Tibial artery (tissue), 4 donors: Measurements from ENCODE around the gene SCAP.

Source experiments
- DNase-seq, 2 donors: peaks; one replicate each; pipeline ENCODE4 v3.0.0-alpha.2; 2019
- H3K27ac ChIP-seq, 2 donors: fragments of 200-600 bp; sonication (generic) in 1 of 2; 1 replicate in 1 of 2; 2 replicates in 1 of 2; pipeline ENCODE4 v1.5.1; 2018 to 2019; ENCODE audit warnings: mild to moderate bottlenecking in 1 of 2
- H3K27me3 ChIP-seq, 2 donors: fragments of 200-600 bp; sonication (generic) in 1 of 2; one replicate each; pipeline versions ENCODE4 v1.5.1 to v1.6.0; 2016 to 2019
- H3K36me3 ChIP-seq, 3 donors: fragments of 200-600 bp; sonication (generic) in 2 of 3; one replicate each; pipeline ENCODE4 v1.5.1; 2016 to 2019; ENCODE audit warnings: mild to moderate bottlenecking in 2 of 3
- H3K4me1 ChIP-seq, 4 donors: fragments of 200-600 bp; sonication (generic) in 2 of 4; 1 replicate in 3 of 4; 2 replicates in 1 of 4; pipeline ENCODE4 v1.5.1; 2016 to 2019
- H3K4me3 ChIP-seq, 2 donors: fragments of 200-600 bp; sonication (generic) in 1 of 2; 1 replicate in 1 of 2; 2 replicates in 1 of 2; pipeline ENCODE4 v1.5.1; 2018 to 2019; ENCODE audit warnings: mild to moderate bottlenecking in 2 of 2
- H3K9me3 ChIP-seq, 3 donors: fragments of 200-600 bp; sonication (generic) in 1 of 3; one replicate each; pipeline ENCODE4 v1.5.1; 2016 to 2019
- intact Hi-C: fragments of 100-400 bp; cut with DNase I; formaldehyde crosslinking; loops from one replicate; pipeline ENCODE4 v1.15.0; 2023; ENCODE audit warnings: low total_unique reads
- TF ChIP-seq, protein P1 (sequence below), 2 experiments: fragments of 200-600 bp in 1 of 2; fragments of 450-650 bp in 1 of 2; IDR thresholded peaks; one replicate each; pipeline ENCODE4 v1.5.1; 2017 to 2019; ENCODE audit warnings: antibody characterized with exemption in 2 of 2, mild to moderate bottlenecking in 1 of 2, moderate library complexity in 1 of 2

Gene SCAP

GRCh38 chr3:47412453-47412756 lies 63.3 kb downstream of the SCAP start:
- intact Hi-C loops, result no loop called here

GRCh38 chr3:47411696-47412452 lies 63.9 kb downstream of the SCAP start:
- TF ChIP-seq, protein P1, sequence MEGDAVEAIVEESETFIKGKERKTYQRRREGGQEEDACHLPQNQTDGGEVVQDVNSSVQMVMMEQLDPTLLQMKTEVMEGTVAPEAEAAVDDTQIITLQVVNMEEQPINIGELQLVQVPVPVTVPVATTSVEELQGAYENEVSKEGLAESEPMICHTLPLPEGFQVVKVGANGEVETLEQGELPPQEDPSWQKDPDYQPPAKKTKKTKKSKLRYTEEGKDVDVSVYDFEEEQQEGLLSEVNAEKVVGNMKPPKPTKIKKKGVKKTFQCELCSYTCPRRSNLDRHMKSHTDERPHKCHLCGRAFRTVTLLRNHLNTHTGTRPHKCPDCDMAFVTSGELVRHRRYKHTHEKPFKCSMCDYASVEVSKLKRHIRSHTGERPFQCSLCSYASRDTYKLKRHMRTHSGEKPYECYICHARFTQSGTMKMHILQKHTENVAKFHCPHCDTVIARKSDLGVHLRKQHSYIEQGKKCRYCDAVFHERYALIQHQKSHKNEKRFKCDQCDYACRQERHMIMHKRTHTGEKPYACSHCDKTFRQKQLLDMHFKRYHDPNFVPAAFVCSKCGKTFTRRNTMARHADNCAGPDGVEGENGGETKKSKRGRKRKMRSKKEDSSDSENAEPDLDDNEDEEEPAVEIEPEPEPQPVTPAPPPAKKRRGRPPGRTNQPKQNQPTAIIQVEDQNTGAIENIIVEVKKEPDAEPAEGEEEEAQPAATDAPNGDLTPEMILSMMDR (IDR thresholded peaks at IDR 0.05), result no peak
- no peak for DNase-seq
- Histone ChIP-seq H3K36me3 (peaks cover 66 to 97% (median 81%) of the 10 kb centered on the region in 3 donors), H3K27ac (no peak overlapping the region), H3K9me3 (no peaks in the 10 kb centered on the region), H3K4me3 (no peak overlapping the region), H3K4me1 (peaks cover 0 to 5% (median 0%) of the 10 kb centered on the region in 4 donors), H3K27me3 (no peaks in the 10 kb centered on the region)
- intact Hi-C loops, result no loop called here

More at GRCh38 chr3:47412453-47412756, 63.3 kb downstream of the SCAP start:
- H3K9me3 ChIP-seq, result no peaks in the 10 kb centered on the region
- H3K4me1 ChIP-seq, result peaks cover 0 to 5% (median 0%) of the 10 kb centered on the region in 4 donors
- H3K36me3 ChIP-seq, result peaks cover 65 to 97% (median 81%) of the 10 kb centered on the region in 3 donors
- no peaks in the 10 kb centered on the region for H3K27me3 ChIP-seq
- no peak overlapping the region for H3K4me3 ChIP-seq
- TF ChIP-seq, protein P1 (IDR thresholded peaks at IDR 0.05), result no peak
- no peak overlapping the region for H3K27ac ChIP-seq
- DNase-seq, result no peak

DNA sequence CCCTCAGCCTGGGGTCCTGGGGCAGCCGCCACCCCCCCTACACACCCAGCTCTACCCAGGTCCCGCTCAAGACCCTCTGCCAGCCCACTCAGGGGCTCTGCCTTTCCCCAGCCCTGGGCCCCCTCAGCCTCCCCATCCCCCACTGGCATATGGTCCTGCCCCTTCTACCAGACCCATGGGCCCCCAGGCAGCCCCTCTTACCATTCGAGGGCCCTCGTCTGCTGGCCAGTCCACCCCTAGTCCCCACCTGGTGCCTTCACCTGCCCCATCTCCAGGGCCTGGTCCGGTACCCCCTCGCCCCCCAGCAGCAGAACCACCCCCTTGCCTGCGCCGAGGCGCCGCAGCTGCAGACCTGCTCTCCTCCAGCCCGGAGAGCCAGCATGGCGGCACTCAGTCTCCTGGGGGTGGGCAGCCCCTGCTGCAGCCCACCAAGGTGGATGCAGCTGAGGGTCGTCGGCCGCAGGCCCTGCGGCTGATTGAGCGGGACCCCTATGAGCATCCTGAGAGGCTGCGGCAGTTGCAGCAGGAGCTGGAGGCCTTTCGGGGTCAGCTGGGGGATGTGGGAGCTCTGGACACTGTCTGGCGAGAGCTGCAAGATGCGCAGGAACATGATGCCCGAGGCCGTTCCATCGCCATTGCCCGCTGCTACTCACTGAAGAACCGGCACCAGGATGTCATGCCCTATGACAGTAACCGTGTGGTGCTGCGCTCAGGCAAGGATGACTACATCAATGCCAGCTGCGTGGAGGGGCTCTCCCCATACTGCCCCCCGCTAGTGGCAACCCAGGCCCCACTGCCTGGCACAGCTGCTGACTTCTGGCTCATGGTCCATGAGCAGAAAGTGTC lies 64.7 kb downstream of the SCAP start:
- Histone ChIP-seq H3K27ac (no peak overlapping the region), H3K9me3 (no peaks in the 10 kb centered on the region), H3K4me1 (peaks cover 0 to 10% (median 2%) of the 10 kb centered on the region in 4 donors), H3K4me3 (no peak overlapping the region), H3K27me3 (no peaks in the 10 kb centered on the region), H3K36me3 (peaks cover 66 to 100% (median 88%) of the 10 kb centered on the region in 3 donors)
- DNase-seq, result no peak
- TF ChIP-seq, protein P1 (IDR thresholded peaks at IDR 0.05), result no peak
- intact Hi-C loops, result no loop called here

GRCh38 chr3:47410417-47410720 lies 65.4 kb downstream of the SCAP start:
- intact Hi-C loops, result no loop called here
- peaks cover 0 to 16% (median 9%) of the 10 kb centered on the region in 4 donors for H3K4me1 ChIP-seq
- no peaks in the 10 kb centered on the region for H3K9me3 ChIP-seq
- H3K4me3 ChIP-seq, result no peak overlapping the region
- no peak for DNase-seq
- H3K36me3 ChIP-seq, result peaks cover 66 to 98% (median 91%) of the 10 kb centered on the region in 3 donors
- H3K27ac ChIP-seq, result no peak overlapping the region
- no peaks in the 10 kb centered on the region for H3K27me3 ChIP-seq
- TF ChIP-seq, protein P1 (IDR thresholded peaks at IDR 0.05), result no peak

DNA sequence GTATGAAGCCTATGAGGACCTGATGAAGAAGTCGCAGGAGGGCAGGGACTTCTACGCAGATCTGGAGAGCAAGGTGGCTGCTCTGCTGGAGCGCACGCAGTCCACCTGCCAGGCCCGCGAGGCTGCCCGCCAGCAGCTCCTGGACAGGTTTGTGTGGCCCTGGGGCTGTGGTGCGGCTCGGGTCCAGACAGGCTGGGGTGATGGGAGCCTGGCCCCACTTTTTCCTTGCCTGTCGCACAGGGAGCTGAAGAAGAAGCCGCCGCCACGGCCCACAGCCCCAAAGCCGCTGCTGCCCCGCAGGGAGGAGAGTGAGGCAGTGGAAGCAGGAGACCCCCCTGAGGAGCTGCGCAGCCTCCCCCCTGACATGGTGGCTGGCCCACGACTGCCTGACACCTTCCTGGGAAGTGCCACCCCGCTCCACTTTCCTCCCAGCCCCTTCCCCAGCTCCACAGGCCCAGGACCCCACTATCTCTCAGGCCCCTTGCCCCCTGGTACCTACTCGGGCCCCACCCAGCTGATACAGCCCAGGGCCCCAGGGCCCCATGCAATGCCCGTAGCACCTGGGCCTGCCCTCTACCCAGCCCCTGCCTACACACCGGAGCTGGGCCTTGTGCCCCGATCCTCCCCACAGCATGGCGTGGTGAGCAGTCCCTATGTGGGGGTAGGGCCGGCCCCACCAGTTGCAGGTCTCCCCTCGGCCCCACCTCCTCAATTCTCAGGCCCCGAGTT lies 65.9 kb downstream of the SCAP start:
- peaks cover 66 to 93% (median 91%) of the 10 kb centered on the region in 3 donors for H3K36me3 ChIP-seq
- H3K4me1 ChIP-seq, result peaks cover 0 to 21% (median 14%) of the 10 kb centered on the region in 4 donors
- H3K4me3 ChIP-seq, result no peak overlapping the region
- no peak overlapping the region for H3K27ac ChIP-seq
- H3K27me3 ChIP-seq, result no peaks in the 10 kb centered on the region
- no peak for DNase-seq
- intact Hi-C loops, result no loop called here
- no peaks in the 10 kb centered on the region for H3K9me3 ChIP-seq
- TF ChIP-seq, protein P1 (IDR thresholded peaks at IDR 0.05), result no peak
